Fibroblast of skin of right quadriceps (primary cell): ENCODE data around the gene C1orf198.
A peak's percentile ranks its signal among the peaks of the same experiment; 100 is the strongest.

Experiments used
- DNase-seq: peaks from one replicate; pipeline ENCODE4 v3.0.0-alpha.2; 2013

The C1orf198 gene

GRCh38 chr1:230867903-230868735 is at the start of gene C1orf198:
TSS of gene C1orf198 (minus strand) at chr1:230868521. CDS start at chr1:230868512, 9 bp downstream.
- DNase-seq = peak; percentile 58

- DNase-seq = peak; percentile 66
These were observed 49.2 kb upstream of the C1orf198 start for GRCh38 chr1:230917284-230918135.

- DNase-seq = no peak
These were observed 48.4 kb upstream of the C1orf198 start for GRCh38 chr1:230916587-230917283.

GRCh38 chr1:230915078-230915477 is 46.8 kb upstream of the C1orf198 start:
- peak; percentile 3 for DNase-seq

GRCh38 chr1:230913496-230913895 is 45.2 kb upstream of the C1orf198 start:
- DNase-seq = peak; percentile 48

- peak; percentile 31 for DNase-seq
These were observed 42.4 kb upstream of the C1orf198 start for GRCh38 chr1:230910755-230911117.

GRCh38 chr1:230909974-230910754 is 41.8 kb upstream of the C1orf198 start:
- no peak for DNase-seq

- DNase-seq = no peak
These were observed 39.3 kb upstream of the C1orf198 start for GRCh38 chr1:230907472-230908205.

GRCh38 chr1:230906226-230906625 is 37.9 kb upstream of the C1orf198 start:
- no peak for DNase-seq

GRCh38 chr1:230905733-230906132 is 37.4 kb upstream of the C1orf198 start:
- no peak for DNase-seq

- DNase-seq = no peak
These were observed 34.1 kb upstream of the C1orf198 start for GRCh38 chr1:230902349-230902923.

- peak; percentile 25 for DNase-seq
These were observed 33.4 kb upstream of the C1orf198 start for GRCh38 chr1:230901671-230902070.

GRCh38 chr1:230900984-230901383 is 32.7 kb upstream of the C1orf198 start:
- DNase-seq = no peak

GRCh38 chr1:230899841-230900251 is 31.5 kb upstream of the C1orf198 start:
- peak; percentile 60 for DNase-seq

- no peak for DNase-seq
These were observed 30.4 kb upstream of the C1orf198 start for GRCh38 chr1:230898748-230899147.

- DNase-seq = no peak
These were observed 29.8 kb upstream of the C1orf198 start for GRCh38 chr1:230898144-230898543.

GRCh38 chr1:230896779-230897178 is 28.5 kb upstream of the C1orf198 start:
- no peak for DNase-seq

- no peak for DNase-seq
These were observed 27.1 kb upstream of the C1orf198 start for GRCh38 chr1:230895452-230895851.

GRCh38 chr1:230894664-230895063 is 26.3 kb upstream of the C1orf198 start:
- DNase-seq = no peak

GRCh38 chr1:230894032-230894431 is 25.7 kb upstream of the C1orf198 start:
- no peak for DNase-seq

- peak; percentile 26 for DNase-seq
These were observed 23.7 kb upstream of the C1orf198 start for GRCh38 chr1:230892018-230892491.
